K562 (cell line): ENCODE measurements around the gene LRRC61. TPM values are rescaled to one million over a fixed set of nuclear protein-coding genes. Genes with fewer than 3 reads are reported as not detected.

Experiments
- ATAC-seq: fragments of 200-7000 bp; cut with Tn5 transposase; 3 replicates; pipeline ENCODE4 v1.9.1; 2020; ENCODE audit warnings: moderate library complexity
- BruUV-seq: library from RNA; stranded (reverse); fragments of 400-500 nt; replicated peaks from 2 replicates; lab custom pipeline; 2021; lab: Mats Ljungman, UMichigan
- CTCF ChIA-PET: fragments of 300-600 bp; formaldehyde crosslinking; extraction: SDS; loops from one replicate; lab custom pipeline; 2021; ENCODE audit warnings: low intra/inter-chr PET ratio; lab: Yijun Ruan, JAX
- POLR2A ChIA-PET: fragments of 300-600, 350-650 bp; sonication (Branson Sonifier 250); formaldehyde crosslinking; extraction: SDS; loops from one replicate; lab custom pipeline; 2021; ENCODE audit warnings: antibody characterized with exemption, inconsistent platforms; lab: Yijun Ruan, JAX
- DNase-seq, 4 experiments: peaks; one replicate each; pipeline versions ENCODE4 v3.0.0 to v3.0.0-alpha.2; 2011 to 2018; ENCODE audit warnings: low spot score in 3 of 4, mixed read lengths in 3 of 4; ENCODE audit errors: extremely low read depth in 1 of 4
- FAIRE-seq: peaks from 2 replicates; lab custom pipeline; 2011; peaks lifted over from hg19 to GRCh38; lab: Jason Lieb, UNC
- H2AFZ ChIP-seq: 2 replicates; pipeline ENCODE4 v1.6.0; 2011; ENCODE audit warnings: low read depth, low read length, control low read depth, inconsistent platforms
- H3K27ac ChIP-seq: fragments of 200-600 bp; 3 replicates; pipeline ENCODE4 v1.8.0; 2011; ENCODE audit warnings: low read depth, mild to moderate bottlenecking, control low read depth, inconsistent platforms, low read length, moderate library complexity, mixed read lengths; ENCODE audit errors: extremely low read depth
- H3K27me3 ChIP-seq, 2 experiments: fragments of 300-600 bp in 1 of 2; 2 replicates in 1 of 2; 3 replicates in 1 of 2; pipeline versions ENCODE4 v1.6.0 to v1.8.0; 2011; ENCODE audit warnings: inconsistent platforms in 2 of 2, low read length in 2 of 2, mild to moderate bottlenecking in 1 of 2, mixed read lengths in 1 of 2, moderate library complexity in 1 of 2; ENCODE audit not compliant: control insufficient read depth in 2 of 2, insufficient read depth in 2 of 2
- H3K36me3 ChIP-seq: fragments of 300-600 bp; 3 replicates; pipeline ENCODE4 v1.8.0; 2011; ENCODE audit warnings: mild to moderate bottlenecking, low read length, inconsistent platforms; ENCODE audit not compliant: control insufficient read depth, insufficient read depth
- H3K4me1 ChIP-seq, 2 experiments: fragments of 200-600 bp in 1 of 2; replicated peaks in 1 of 2; 2 replicates in 1 of 2; 3 replicates in 1 of 2; pipeline versions ENCODE4 v1.5.1 to v1.8.0; 2011; ENCODE audit warnings: inconsistent platforms in 2 of 2, low read length in 2 of 2, mild to moderate bottlenecking in 1 of 2, mixed read lengths in 1 of 2, moderate library complexity in 1 of 2; ENCODE audit not compliant: control insufficient read depth in 2 of 2, insufficient read depth in 2 of 2
- H3K4me2 ChIP-seq: 2 replicates; pipeline ENCODE4 v1.6.1; 2011; ENCODE audit warnings: low read length, control low read depth, inconsistent platforms, mixed read lengths; ENCODE audit not compliant: insufficient read depth
- H3K4me3 ChIP-seq: fragments of 200-600 bp; sonication (generic), shearing (Covaris generic); 2 replicates; pipeline ENCODE4 v1.5.1; 2016; ENCODE audit warnings: control low read depth, inconsistent platforms
- H3K79me2 ChIP-seq: fragments of 200-600 bp; 3 replicates; pipeline ENCODE4 v1.8.0; 2011; ENCODE audit warnings: low read length, inconsistent platforms; ENCODE audit not compliant: control insufficient read depth, insufficient read depth
- H3K9ac ChIP-seq, 2 experiments: 2 replicates each; pipeline versions ENCODE4 v1.6.0 to v1.6.1; 2011; ENCODE audit warnings: low read depth in 2 of 2, low read length in 2 of 2, control low read depth in 1 of 2, inconsistent platforms in 1 of 2, mild to moderate bottlenecking in 1 of 2, mixed read lengths in 1 of 2; ENCODE audit not compliant: insufficient read depth in 1 of 2
- H3K9me1 ChIP-seq: one replicate; pipeline ENCODE4 v1.6.0; 2011; ENCODE audit warnings: inconsistent platforms, mild to moderate bottlenecking, low read length, moderate library complexity; ENCODE audit not compliant: control insufficient read depth, insufficient read depth
- H3K9me3 ChIP-seq: replicated peaks from 2 replicates; pipeline ENCODE4 v1.5.1; 2011; ENCODE audit warnings: low read depth, low read length, inconsistent platforms; ENCODE audit not compliant: control insufficient read depth, insufficient read depth
- H4K20me1 ChIP-seq: replicated peaks from 2 replicates; pipeline ENCODE4 v1.6.1; 2011; ENCODE audit warnings: low read length, inconsistent platforms, mixed read lengths; ENCODE audit not compliant: control insufficient read depth, insufficient read depth
- ILK ChIP-seq: fragments of 450-650 bp; IDR thresholded peaks from 2 replicates; pipeline ENCODE4 v1.6.1; 2016; ENCODE audit warnings: missing genetic modification characterization, low read depth, mild to moderate bottlenecking, missing compliant biosample characterization, moderate library complexity, borderline replicate concordance
- TSC22D4 ChIP-seq: fragments of 450-650 bp; IDR thresholded peaks from 2 replicates; pipeline ENCODE4 v1.6.1; 2016; ENCODE audit warnings: missing genetic modification characterization, missing biosample characterization, control low read depth
- USF2 ChIP-seq: sonication (generic); formaldehyde crosslinking; IDR thresholded peaks from 2 replicates; pipeline ENCODE4 v1.5.0; 2020; ENCODE audit warnings: missing genetic modification reagents
- ZBTB43 ChIP-seq: sonication (generic); formaldehyde crosslinking; IDR thresholded peaks from 2 replicates; pipeline ENCODE4 v1.8.0; 2023; ENCODE audit warnings: mild to moderate bottlenecking, missing genetic modification reagents
- WGBS: fragments of 100-300 bp; shearing (Covaris generic); methylation state at CpG from one replicate; pipeline ENCODE4 v1.1.6; 2016; ENCODE audit warnings: low coverage, mixed read lengths; ENCODE audit not compliant: insufficient coverage; ENCODE audit errors: missing lambda C conversion rate; 5-methylcytosine and 5-hydroxymethylcytosine counted together
- in situ Hi-C: fragments of 300-500 bp; cut with MboI; formaldehyde crosslinking; loops from 4 replicates; pipeline ENCODE4 v1.15.0; 2018; ENCODE audit warnings: inconsistent platforms, mixed read lengths
- intact Hi-C: fragments of 100-400 bp; cut with micrococcal nuclease; formaldehyde crosslinking; loops from 2 replicates; pipeline ENCODE4 v1.14.2; 2022
- polyA plus RNA-seq, 8 experiments: library from polyadenylated mRNA; depleted of rRNA in 4 of 8; stranded (reverse) in 5 of 8; unstranded in 3 of 8; fragments of >200 nt; fragmentation: Nextera tagmentation in 2 of 8; fragmentation: Illumina TruSeq in 1 of 8; extraction: Ambion mirVana in 2 of 8; extraction: Trizol in 1 of 8; gene quantifications; 2 replicates each; pipeline versions ENCODE4 v1.2.1 to v1.2.3, GENCODE V29; 2011 to 2014; ENCODE audit warnings: inconsistent platforms in 1 of 8, missing spikeins in 1 of 8
- total RNA-seq, 7 experiments: library from RNA; depleted of rRNA in 6 of 7; stranded (reverse); fragments of >200 nt in 6 of 7; fragmentation: Illumina TruSeq in 2 of 7; extraction: Trizol in 2 of 7; gene quantifications; 2 replicates each; pipeline versions ENCODE4 v1.2.1 to v1.2.3, GENCODE V29; 2011 to 2021; ENCODE audit warnings: low replicate concordance in 1 of 7

Gene LRRC61
- total and polyA plus RNA-seq, 9 of the 15 experiments (the other 6 are each of a cell fraction or from before 2014, with no cell fraction given): 1.3 to 55.2 (median 35.2) TPM

GRCh38 chr7:150363370-150363769 is 40.2 kb downstream of the LRRC61 start:
- Histone ChIP-seq H4K20me1 (no peaks in the 10 kb centered on the region), H3K4me2 (no peak overlapping the region), H3K9me1 (peaks cover 5% of the 10 kb centered on the region), H3K36me3 (no peaks in the 10 kb centered on the region), H3K4me1 (peaks cover 24 to 33% of the 10 kb centered on the region in 2 experiments), H3K27ac (no peak overlapping the region), H3K9me3 (no peaks in the 10 kb centered on the region), H2AFZ (no peak overlapping the region; the same call in 1 of the 2 replicates), H3K9ac (no peak overlapping the region; a peak in 1 of 4 replicates), H3K27me3 (no peaks in the 10 kb centered on the region; a peak in 1 of 5 replicates), H3K79me2 (peaks cover 6% of the 10 kb centered on the region; the same call in 2 of the 3 replicates), H3K4me3 (no peak overlapping the region)
- no TSS peak for BruUV-seq
- FAIRE-seq (no peak), ATAC-seq (no peak), DNase-seq (no peak)
- WGBS: 58% methylated on average over 4 of the region's 4 CpGs
- CTCF ChIA-PET: no interaction called here
- TF ChIP-seq USF2 (CRISPR knock-in tag): no peak
- no peak for TF ChIP-seq TSC22D4 (tag)
- TF ChIP-seq ZBTB43: no peak
- TF ChIP-seq ILK (tag): no peak
- intact Hi-C loops: no loop called here
- POLR2A ChIA-PET: interaction anchor here (0.5 to 1.2 kb wide), 4 partner anchors 10 to 38 kb away, joined by 4 to 7 read pairs (median 4); no protein-coding TSS in a partner anchor
- in situ Hi-C loops: no loop called here
